CD4-positive, alpha-beta T cell (primary cell): ENCODE results near the gene MCC. TPM values are rescaled to one million over a fixed set of nuclear protein-coding genes. Genes with fewer than 3 reads are reported as not detected.

Source experiments
- ATAC-seq: fragments of 200-7000 bp; cut with Tn5 transposase; one replicate; pipeline ENCODE4 v1.10.0; 2022; ENCODE audit warnings: mild to moderate bottlenecking; ENCODE audit not compliant: poor library complexity
- CTCF ChIA-PET: fragments of 350-600 bp; sonication (Branson Sonifier 250); formaldehyde crosslinking; loops from one replicate; lab custom pipeline; 2021; ENCODE audit warnings: antibody characterized with exemption, inconsistent platforms; lab: Charles Lee
- POLR2A ChIA-PET: fragments of 350-600 bp; sonication (Branson Sonifier 250); formaldehyde crosslinking; loops from one replicate; lab custom pipeline; 2021; ENCODE audit warnings: antibody characterized with exemption, inconsistent platforms; lab: Charles Lee
- DNase-seq, 14 experiments: peaks; one replicate each; pipeline ENCODE4 v3.0.0-alpha.2; 2013 to 2020; ENCODE audit warnings: mixed read lengths in 2 of 14
- H3K27ac ChIP-seq, 2 donors: one replicate each; pipeline versions ENCODE4 v1.5.1 to v1.7.0; 2013; ENCODE audit warnings: low read length in 2 of 2, low read depth in 1 of 2, mild to moderate bottlenecking in 1 of 2
- H3K27me3 ChIP-seq, 2 experiments: 1 replicate in 1 of 2; 2 replicates in 1 of 2; pipeline versions ENCODE4 v1.6.1 to v1.7.0; 2013; ENCODE audit warnings: low read length in 2 of 2, control low read depth in 1 of 2, mild to moderate bottlenecking in 1 of 2, moderate library complexity in 1 of 2; ENCODE audit not compliant: insufficient read depth in 2 of 2, control insufficient read depth in 1 of 2
- H3K36me3 ChIP-seq: one replicate; pipeline ENCODE4 v1.6.1; 2013; ENCODE audit warnings: low read length, control low read depth; ENCODE audit not compliant: insufficient read depth
- H3K4me1 ChIP-seq: one replicate; pipeline ENCODE4 v1.6.1; 2013; ENCODE audit warnings: low read length, control low read depth; ENCODE audit not compliant: insufficient read depth
- H3K4me3 ChIP-seq: one replicate; pipeline ENCODE4 v1.5.1; 2013; ENCODE audit warnings: mild to moderate bottlenecking, low read length, moderate library complexity
- H3K9me3 ChIP-seq, 2 experiments: 1 replicate in 1 of 2; 2 replicates in 1 of 2; pipeline versions ENCODE4 v1.6.1 to v1.7.0; 2013; ENCODE audit warnings: low read length in 2 of 2, mild to moderate bottlenecking in 2 of 2, control low read depth in 1 of 2, moderate library complexity in 1 of 2; ENCODE audit not compliant: control insufficient read depth in 1 of 2, insufficient read depth in 1 of 2
- H3K27ac Mint-ChIP-seq: one replicate; pipeline ENCODE4 v1.8.0; 2020; ENCODE audit warnings: mixed read lengths
- H3K27me3 Mint-ChIP-seq: one replicate; pipeline ENCODE4 v1.8.0; 2021; ENCODE audit warnings: mixed read lengths
- H3K36me3 Mint-ChIP-seq: one replicate; pipeline ENCODE4 v1.8.0; 2021; ENCODE audit warnings: low read depth, mixed read lengths
- H3K4me1 Mint-ChIP-seq: one replicate; pipeline ENCODE4 v1.8.0; 2021; ENCODE audit warnings: low read depth, mixed read lengths
- H3K4me3 Mint-ChIP-seq: one replicate; pipeline ENCODE4 v1.8.0; 2020; ENCODE audit warnings: mild to moderate bottlenecking, mixed read lengths
- H3K9me3 Mint-ChIP-seq: one replicate; pipeline ENCODE4 v1.8.0; 2020; ENCODE audit warnings: mixed read lengths
- CTCF ChIP-seq: fragments of 200-600 bp; IDR thresholded peaks from one replicate; pipeline ENCODE4 v1.8.0; 2022; ENCODE audit warnings: antibody characterized with exemption, mild to moderate bottlenecking
- intact Hi-C, 2 experiments: fragments of 100-400 bp; cut with DNase I in 1 of 2; cut with micrococcal nuclease in 1 of 2; formaldehyde crosslinking; loops; one replicate each; pipeline versions ENCODE4 v1.15.1 to v1.9.0; 2023 to 2025; cut with DNase I, micrococcal nuclease
- total RNA-seq, 174 experiments: library from RNA in 2 of 174; stranded (reverse) in 2 of 174; gene quantifications; one replicate each; pipeline ENCODE4 v1.2.3 and lab custom pipeline; 2021 to 2026

The MCC gene
- total RNA-seq, 2 experiments from 2014 or later = 3.2 to 3.3 TPM

- no peak for DNase-seq
- no peaks in the 10 kb centered on the region for H3K27me3 ChIP-seq
- CTCF ChIA-PET = no interaction called here
- POLR2A ChIA-PET = no interaction called here
- H3K4me1 Mint-ChIP-seq = no peaks in the 10 kb centered on the region
- TF ChIP-seq CTCF = no peak
- no peak overlapping the region for H3K27ac ChIP-seq
- no peak overlapping the region for H3K4me3 Mint-ChIP-seq
- H3K36me3 Mint-ChIP-seq = no peaks in the 10 kb centered on the region
- H3K27me3 Mint-ChIP-seq = peaks cover 10% of the 10 kb centered on the region
- intact Hi-C loops = no loop called here
- no peaks in the 10 kb centered on the region for H3K9me3 ChIP-seq
- H3K9me3 Mint-ChIP-seq = no peaks in the 10 kb centered on the region
- H3K4me3 ChIP-seq = no peak overlapping the region
- no peak for ATAC-seq
- H3K4me1 ChIP-seq = no peaks in the 10 kb centered on the region
- H3K36me3 ChIP-seq = no peaks in the 10 kb centered on the region
- no peak overlapping the region for H3K27ac Mint-ChIP-seq
Observed at GRCh38 chr5:113233606-113234005, 254.6 kb downstream of the MCC start.

GRCh38 chr5:113232667-113233066, 255.6 kb downstream of the MCC start:
- no peaks in the 10 kb centered on the region for H3K36me3 ChIP-seq
- intact Hi-C loops = no loop called here
- TF ChIP-seq CTCF = no peak

DNA sequence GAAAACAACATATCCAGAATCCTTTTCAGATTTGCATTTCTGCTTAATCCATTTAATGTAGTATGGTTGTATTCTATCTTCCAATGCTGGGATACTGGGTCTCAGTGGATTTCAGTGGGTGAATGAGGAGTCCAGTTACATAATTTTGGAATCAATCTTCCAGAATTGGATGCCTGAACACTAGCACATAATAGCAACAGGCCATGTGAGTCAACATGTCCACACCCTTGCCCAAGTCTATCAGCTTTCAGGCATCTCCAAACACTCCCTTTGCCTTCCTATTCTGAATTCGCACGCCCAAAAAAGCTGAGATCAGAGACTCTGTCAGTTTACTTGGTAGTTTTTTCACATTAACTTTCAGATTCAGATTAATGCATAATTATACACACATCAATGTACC, 256.0 kb downstream of the MCC start:
- Histone ChIP-seq H3K9me3 (no peaks in the 10 kb centered on the region), H3K27me3 (no peaks in the 10 kb centered on the region), H3K27ac (no peak overlapping the region), H3K4me3 (no peak overlapping the region), H3K36me3 (no peaks in the 10 kb centered on the region), H3K4me1 (no peaks in the 10 kb centered on the region)
- Mint-ChIP-seq H3K27ac (no peak overlapping the region), H3K9me3 (no peaks in the 10 kb centered on the region), H3K4me1 (no peaks in the 10 kb centered on the region), H3K4me3 (no peak overlapping the region), H3K36me3 (no peaks in the 10 kb centered on the region), H3K27me3 (peaks cover 4% of the 10 kb centered on the region)
- CTCF ChIA-PET = no interaction called here
- no peak for DNase-seq
- ATAC-seq = no peak
- no peak for TF ChIP-seq CTCF
- POLR2A ChIA-PET = no interaction called here
- intact Hi-C loops = no loop called here

More at GRCh38 chr5:113232667-113233066, 255.6 kb downstream of the MCC start:
- Mint-ChIP-seq H3K4me3 (no peak overlapping the region), H3K4me1 (no peaks in the 10 kb centered on the region), H3K27me3 (peaks cover 7% of the 10 kb centered on the region), H3K27ac (no peak overlapping the region), H3K9me3 (no peaks in the 10 kb centered on the region), H3K36me3 (no peaks in the 10 kb centered on the region)
- Histone ChIP-seq H3K27me3 (no peaks in the 10 kb centered on the region), H3K4me3 (no peak overlapping the region), H3K4me1 (no peaks in the 10 kb centered on the region), H3K27ac (no peak overlapping the region), H3K9me3 (no peaks in the 10 kb centered on the region)
- no peak for ATAC-seq
- no peak for DNase-seq
- POLR2A ChIA-PET = no interaction called here
- CTCF ChIA-PET = no interaction called here
